Measurements from ENCODE around the gene MN1.

The MN1 gene

GRCh38 chr22:27790376-27791158 is 11.0 kb downstream of the MN1 start:
- no peak overlapping the region for H3K4me3 ChIP-seq (ENCODE audit: low read length)
- no peak for DNase-seq (ENCODE audit: low read depth)
- no peak for TF ChIP-seq CTCF (conservative IDR thresholded peaks at IDR 0.05; ENCODE audit: low read length)

GRCh38 chr22:27788500-27789288 is 12.9 kb downstream of the MN1 start:
- DNase-seq (ENCODE audit: low read depth), result no peak
- no peak for TF ChIP-seq CTCF (conservative IDR thresholded peaks at IDR 0.05; ENCODE audit: low read length)
- no peak overlapping the region for H3K4me3 ChIP-seq (ENCODE audit: low read length)

GRCh38 chr22:27786965-27787364 is 14.6 kb downstream of the MN1 start:
- TF ChIP-seq CTCF (conservative IDR thresholded peaks at IDR 0.05; ENCODE audit: low read length), result no peak
- no peak for DNase-seq (ENCODE audit: low read depth)

GRCh38 chr22:27786291-27786932 is 15.1 kb downstream of the MN1 start:
- no peak for TF ChIP-seq CTCF (conservative IDR thresholded peaks at IDR 0.05; ENCODE audit: low read length)
- DNase-seq (ENCODE audit: low read depth), result no peak
- no peak overlapping the region for H3K4me3 ChIP-seq (ENCODE audit: low read length)

More at GRCh38 chr22:27786965-27787364, 14.6 kb downstream of the MN1 start:
- no peak overlapping the region for H3K4me3 ChIP-seq (ENCODE audit: low read length)

- TF ChIP-seq CTCF (conservative IDR thresholded peaks at IDR 0.05; ENCODE audit: low read length), result no peak
- no peak for DNase-seq (ENCODE audit: low read depth)
These were observed 15.7 kb downstream of the MN1 start for GRCh38 chr22:27785831-27786230.

GRCh38 chr22:27784120-27784475 is 17.5 kb downstream of the MN1 start:
- H3K4me3 ChIP-seq (ENCODE audit: low read length), result no peak overlapping the region
- DNase-seq (ENCODE audit: low read depth), result no peak
- TF ChIP-seq CTCF (conservative IDR thresholded peaks at IDR 0.05; ENCODE audit: low read length), result no peak

More at GRCh38 chr22:27785831-27786230, 15.7 kb downstream of the MN1 start:
- no peak overlapping the region for H3K4me3 ChIP-seq (ENCODE audit: low read length)
